Hematopoietic multipotent progenitor cell treated with erythropoietin and hydrocortisone succinate and interleukin-3 and kit ligand, for 8 days (in vitro differentiated cells): Measurements from ENCODE around the gene BAIAP3.

ENCODE experiments used
- DNase-seq: peaks from one replicate; pipeline ENCODE4 v3.0.0-alpha.2; 2015

BAIAP3 gene

DNA sequence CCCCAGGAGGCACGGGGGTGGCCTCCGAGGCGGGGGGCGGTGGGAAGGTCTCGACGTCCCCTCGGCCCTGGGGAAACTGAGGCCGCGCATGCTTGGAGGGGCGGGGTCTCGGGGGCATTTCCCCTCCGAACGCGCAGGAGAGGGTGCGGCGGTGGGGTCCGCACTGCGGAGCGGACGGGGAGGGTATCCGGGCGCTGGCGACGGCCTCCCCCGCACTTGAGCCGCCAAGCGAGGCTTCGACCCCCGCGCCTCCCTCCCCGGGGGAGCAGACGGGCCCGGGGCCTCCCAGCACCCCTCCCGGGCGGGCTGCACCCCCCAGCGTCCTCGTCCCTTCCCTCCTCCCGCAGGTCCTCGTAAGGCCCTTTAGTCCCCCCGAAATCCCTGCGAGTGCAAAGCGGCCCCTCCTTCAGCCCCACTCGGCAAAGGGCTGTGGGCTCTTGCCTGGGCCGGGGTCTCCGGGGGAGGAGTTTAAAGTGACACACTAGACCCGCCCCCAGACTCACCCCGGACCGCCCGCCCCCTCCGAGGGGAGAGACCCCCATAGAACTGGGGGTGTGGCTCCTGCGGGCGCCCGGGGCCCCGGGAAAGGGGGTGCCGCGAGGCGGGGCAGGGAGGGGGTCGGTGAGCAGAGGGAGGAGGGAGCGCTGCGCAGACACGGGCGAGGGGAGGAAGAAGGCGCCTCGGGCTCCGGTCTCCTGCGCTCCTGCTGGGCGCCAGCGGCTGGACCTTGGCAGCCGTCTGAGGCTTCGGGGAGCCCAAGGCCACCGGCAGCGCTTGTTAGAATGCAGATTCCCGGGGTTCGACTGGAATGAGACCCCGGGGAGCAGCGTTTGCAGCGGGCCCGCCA is 632 bp downstream of the BAIAP3 start:
- DNase-seq: no peak

DNA sequence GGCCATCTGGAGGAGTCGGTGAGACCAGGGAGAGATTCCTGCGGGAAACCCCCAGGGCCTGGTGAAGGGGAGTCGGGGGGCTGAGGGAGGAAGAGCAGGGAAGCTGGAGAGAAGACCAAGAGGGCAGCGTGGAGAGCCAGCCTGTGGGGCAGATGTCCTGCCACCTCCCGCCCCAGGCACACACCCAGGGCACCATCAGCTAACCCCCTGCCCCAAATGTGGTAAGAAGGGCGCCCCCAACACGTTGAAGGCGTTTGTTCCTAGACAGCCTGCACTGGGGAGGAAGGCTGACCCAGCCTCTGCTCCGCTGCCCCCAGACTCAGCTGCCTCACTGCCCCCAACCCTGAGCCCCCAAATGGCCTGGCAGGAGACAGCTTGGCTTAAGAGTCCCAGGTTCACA is 1.3 kb downstream of the BAIAP3 start:
- DNase-seq: no peak

DNA sequence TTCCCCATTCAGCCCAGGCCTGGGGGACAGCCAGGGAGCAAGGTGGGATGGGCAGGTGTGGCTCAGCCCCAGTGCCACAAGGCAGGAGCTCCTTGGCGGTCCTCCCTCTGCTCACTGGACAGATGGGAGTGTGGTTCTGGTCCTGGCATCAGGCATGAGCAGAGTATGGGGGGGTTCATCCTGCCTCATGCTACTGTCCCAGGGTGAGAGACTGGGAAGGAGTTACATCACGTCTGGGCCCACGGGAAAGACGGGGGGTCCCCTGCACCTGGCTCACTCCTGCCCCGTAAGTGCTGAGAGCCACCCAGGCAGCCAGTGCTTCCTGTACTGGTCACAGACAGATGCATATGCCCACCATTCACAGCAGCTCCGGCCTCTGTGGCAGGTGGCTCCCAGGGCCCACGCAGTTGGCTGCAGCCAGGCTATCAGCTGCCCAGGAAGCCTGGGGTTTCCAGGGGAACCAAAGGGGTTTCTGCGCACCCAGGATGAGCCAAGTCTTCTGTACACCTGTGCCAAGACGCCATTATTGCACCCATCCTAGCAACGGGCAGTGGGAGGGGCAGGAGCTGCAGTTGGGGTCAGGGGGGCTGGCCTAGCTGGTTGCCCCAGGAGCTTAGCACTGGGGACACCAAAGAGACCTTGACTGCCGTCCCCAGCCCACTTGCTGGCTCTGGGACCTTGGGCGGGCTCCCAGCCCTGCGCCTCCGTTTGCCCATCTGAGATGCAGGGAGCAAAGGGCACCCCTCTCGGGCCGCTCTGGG is 1.9 kb downstream of the BAIAP3 start:
- no peak for DNase-seq

DNA sequence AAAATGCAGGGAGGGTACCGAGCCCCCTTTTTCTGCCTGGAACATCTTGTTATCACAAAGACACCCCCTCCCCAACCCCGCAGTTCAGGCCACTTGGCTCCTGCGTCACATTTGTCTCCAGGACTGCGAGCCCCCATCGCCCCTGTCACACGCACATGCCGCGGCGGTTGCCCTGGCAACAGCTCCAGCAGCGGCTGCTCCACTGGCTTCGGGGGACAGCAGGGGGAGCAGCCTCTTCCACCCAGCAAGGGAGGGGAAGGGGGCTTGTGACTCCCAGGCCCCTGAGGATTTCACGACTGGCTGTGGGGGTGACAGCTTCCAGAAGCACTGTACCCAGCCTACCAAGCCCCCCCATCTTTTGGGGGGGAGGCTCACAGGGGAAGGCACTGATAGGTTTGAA is 2.6 kb downstream of the BAIAP3 start:
- no peak for DNase-seq

DNA sequence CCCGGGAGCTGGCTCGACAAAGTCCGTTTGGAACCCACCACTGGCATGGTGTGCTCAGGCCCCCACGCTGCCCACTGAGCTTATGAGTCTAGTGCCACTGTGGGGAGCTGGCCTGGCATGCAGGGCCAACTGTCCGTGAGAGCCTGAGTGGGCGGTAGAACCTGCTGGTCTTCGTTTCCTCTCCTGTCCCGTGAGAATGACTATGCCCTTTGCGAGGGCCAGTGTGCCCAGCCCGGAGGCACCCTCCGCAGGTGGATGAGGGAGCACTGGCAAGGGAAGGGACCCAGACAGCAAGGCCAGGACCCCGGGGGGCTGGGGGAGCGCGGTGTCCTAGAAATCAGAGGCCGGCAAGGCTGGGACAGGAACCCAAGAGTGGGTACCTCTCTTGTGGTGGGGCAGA is 3.2 kb downstream of the BAIAP3 start:
- DNase-seq: no peak

DNA sequence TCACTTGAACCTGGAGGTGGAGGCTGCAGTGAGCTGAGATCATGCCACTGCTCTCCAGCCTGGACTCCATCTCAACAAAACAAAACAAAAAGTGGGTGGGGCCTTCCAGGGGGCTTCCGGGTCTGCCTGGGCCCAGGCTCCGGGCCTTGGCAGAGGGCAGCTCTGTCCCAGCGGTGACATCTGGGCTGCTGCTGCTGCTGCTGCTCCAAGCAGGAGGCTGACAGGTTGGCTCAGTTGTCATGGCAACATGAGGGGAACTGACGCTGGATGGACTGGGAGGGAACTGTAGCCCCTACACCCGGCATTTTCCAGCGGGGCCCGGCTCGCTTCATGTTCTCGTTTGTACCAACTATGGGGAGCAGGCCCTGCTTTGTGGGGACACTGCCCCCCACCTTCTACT is 4.0 kb downstream of the BAIAP3 start:
- no peak for DNase-seq

DNA sequence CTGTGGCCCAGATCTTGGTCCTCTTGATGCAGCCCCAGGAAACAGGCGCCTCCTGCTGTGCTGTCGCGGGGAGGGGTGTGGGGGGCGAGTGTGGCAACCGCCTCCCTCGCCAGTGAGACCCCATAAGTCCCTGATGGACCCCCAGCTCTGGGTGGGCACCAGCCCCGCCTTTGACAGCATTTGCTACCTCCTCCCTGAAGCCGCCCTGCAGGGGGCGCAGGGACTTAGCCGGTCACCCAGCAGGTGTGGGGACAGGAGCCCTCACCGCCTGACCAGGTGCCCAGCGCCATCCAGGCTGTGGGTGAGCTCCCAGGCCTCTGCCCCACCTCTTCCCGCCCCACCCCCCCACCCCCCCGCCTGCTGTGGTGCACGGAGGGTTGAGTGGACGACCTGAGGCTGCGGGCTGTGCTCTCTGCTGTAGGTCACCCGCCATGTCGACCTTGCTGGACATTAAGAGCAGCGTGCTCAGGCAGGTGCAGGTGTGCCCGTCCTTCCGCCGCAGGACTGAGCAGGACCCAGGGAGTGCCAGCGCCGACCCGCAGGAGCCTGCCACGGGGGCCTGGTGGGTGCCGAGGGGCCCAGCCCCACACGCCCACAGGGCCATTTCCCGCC is 4.8 kb downstream of the BAIAP3 start:
- DNase-seq: peak; percentile 31

DNA sequence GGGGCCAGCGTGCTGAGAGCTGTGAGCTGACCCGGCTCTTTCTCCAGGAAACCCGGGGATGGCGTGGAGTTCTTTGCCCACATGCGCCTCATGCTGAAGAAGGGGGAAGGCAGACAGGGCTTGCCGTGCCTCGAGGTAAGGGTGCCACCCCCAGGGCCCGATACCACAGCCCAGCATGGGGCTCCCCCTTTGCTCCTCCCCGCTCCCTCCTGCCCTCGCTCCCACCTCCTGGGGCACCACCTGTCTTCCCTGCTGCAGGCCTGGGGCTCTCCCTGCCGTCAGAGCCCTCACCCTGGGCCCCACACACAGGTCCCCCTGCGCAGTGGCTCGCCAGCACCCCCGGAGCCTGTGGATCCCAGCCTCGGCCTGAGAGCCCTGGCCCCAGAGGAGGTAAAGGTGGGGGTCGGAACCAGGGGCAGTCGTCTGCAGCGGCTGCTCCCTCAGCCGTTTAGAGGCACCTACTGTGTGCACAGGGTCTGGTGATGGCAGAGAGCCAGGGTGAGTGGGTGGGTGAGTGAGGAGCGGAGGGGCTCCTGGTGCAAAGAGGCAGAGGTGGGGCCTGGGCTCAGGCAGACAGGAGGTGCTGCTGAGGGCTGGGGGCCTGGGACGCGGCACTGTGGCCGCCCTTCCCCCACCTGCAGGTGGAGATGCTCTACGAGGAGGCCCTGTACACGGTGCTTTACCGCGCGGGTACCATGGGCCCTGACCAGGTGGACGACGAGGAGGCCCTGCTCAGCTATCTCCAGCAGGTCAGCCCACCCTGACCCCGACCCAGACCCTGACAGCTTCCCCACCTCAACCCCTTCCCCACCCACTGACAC is 5.6 kb downstream of the BAIAP3 start:
- DNase-seq: no peak

DNA sequence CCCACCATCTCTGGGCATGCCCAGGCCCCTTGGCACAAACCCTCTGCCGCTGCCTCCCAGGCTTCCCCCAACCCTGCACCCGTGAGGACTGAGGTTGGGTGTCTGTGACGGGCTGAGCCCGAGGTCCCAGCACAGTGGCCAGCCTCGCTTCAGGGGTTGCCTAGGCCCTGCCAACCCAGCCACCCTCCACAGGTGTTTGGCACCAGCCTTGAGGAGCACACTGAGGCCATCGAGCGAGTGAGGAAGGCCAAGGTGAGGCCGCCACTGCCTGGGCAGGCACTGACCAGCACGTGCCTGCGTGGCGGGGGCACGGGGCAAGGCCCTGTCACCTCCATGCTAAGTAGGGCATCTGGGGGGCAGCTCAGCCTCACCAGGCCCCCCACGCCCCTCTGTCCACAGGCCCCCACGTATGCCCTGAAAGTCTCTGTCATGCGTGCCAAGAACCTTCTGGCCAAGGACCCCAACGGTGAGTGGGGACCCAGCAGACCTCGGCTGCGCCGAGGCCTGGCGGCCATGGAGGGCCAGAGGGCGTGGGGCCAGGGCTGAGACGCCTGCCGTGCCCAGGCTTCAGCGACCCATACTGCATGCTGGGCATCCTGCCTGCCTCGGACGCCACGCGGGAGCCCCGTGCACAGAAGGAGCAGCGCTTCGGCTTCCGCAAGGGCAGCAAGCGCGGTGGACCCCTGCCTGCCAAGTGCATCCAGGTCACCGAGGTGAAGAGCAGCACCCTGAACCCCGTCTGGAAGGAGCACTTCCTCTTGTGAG is 7.5 kb downstream of the BAIAP3 start:
- no peak for DNase-seq

DNA sequence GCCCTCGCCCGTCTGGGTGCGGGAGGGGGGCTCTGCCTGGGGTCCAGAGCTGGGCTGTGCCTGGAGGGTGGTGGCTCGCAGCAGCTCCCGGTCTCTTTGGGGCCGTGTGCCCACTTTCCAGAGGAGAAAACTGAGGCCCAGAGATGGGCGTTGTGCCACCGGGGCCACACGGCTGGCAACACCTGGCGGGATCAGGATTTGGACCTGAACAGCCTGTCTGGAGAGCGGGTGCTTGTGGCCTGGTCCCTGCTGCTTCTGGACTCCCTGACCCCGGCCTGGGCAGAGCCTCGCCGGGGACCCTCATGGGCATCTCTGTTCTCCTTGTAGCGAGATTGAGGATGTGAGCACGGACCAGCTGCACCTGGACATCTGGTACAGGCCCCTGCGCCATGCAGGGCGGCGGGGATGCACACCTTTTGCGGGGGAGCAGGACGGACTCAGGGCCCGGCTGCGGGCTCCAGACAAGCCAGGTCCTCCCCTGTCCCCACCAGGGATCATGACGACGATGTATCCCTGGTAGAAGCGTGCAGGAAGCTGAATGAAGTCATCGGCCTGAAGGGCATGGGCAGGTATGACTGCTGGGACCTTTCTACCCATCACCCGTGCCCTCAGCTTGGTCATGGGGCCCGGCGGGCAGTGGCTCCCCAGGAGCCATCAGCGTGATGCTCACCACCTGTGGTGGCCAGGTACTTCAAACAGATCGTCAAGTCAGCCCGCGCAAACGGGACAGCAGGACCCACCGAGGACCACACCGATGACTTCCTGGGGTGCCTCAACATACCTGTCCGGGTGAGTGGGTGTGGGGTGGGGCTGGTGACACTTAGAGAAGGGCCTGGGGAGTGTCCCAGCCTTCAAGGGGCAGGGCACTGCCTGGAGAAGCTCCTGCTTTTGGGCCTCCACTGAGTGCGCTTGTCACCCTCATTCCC is 8.3 kb downstream of the BAIAP3 start:
- DNase-seq: no peak

DNA sequence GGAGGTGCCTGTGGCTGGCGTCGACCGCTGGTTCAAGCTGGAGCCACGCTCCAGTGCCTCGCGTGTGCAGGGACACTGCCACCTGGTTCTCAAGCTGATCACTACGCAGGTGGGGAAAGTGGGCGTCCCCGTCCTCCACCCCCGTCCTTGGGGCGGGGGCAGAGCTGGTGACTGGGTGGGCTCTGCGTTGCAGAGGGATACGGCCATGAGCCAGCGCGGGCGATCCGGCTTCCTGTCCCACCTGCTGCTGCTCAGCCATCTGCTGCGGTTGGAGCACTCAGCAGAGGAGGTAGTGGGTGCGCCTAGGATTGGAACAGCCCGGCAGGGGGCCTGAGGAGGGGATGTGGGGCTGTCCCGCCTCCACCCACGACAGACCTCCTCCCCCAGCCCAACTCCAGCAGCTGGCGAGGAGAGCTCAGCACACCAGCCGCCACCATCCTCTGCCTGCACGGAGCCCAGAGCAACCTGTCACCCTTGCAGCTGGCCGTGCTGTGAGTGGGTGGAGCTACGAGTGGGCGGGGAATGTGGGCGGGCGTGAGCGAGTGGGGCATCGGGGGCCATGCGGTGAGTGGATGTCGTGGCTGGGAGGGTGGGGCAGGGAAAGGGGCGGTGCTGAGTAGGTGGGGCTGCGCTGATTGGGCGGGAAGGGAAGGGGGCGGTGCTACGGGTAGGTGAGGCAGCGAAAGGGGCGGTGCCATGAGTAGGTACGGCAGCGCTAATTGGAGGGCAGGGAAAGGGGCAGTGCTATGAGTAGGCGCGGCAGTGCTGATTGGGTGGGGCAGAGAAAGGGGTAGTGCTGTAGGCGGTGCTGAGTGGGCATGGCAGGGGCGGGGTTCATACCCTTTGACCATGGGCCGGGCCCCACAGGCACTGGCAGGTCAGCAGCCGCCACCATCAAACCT is 9.3 kb downstream of the BAIAP3 start:
- DNase-seq: peak; percentile 97

DNA sequence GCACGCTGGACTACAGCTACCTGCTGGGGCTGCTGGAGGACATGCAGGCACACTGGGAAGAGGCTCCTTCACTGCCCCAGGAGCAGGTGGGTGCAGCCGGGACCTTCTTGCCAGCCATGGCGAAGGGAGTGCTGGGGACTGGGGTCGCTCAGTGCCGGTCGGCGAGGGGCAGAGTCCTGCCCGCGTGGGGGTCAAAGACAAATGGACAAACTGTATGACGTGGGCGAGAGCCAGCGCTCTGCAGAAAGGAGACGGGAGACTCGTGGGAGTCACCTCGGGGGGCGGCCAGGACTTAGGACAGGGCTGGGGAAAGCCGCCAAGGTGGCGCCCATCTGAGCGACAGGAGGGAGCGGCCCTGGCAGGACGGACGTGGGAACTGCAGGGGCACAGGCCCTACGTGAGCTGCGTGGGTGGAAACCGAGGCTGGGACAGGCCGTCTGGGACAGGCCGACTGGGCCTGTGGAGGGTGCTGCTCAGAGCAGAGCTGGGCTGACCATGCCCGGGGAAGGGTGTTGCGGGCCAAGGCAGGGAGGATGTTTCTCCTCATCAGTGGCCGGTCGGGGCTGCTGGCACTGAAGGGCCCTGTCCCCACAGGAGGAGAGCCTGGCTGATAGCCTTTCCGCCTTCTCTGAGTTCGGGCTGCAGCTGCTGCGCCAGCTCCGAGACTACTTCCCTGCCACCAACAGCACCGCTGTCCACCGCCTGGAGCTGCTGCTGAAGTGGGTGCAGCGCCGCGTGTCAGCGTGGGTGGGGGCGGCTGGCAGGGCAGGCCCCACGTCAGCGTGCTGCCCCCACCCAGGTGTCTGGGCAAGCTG is 10.2 kb downstream of the BAIAP3 start:
- no peak for DNase-seq

DNA sequence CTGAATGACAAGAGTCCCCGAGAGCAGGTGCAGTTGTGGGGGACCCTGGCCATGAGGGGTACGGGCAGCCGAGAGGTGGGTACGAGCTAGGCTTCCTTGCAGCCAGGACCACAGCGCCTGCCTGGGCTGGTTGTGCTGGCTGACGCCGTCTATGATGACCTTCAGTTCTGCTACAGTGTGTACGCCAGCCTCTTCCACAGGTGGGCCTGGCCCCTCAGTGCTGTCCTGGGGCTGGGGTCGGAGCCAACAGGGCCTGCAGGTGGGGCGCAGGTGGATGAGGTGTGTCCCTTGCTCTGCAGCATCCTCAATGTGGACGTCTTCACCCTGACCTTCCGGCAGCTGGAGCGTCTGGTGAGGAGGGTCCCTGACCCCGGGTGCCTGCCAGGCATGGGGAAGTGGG is 11.1 kb downstream of the BAIAP3 start:
- no peak for DNase-seq

DNA sequence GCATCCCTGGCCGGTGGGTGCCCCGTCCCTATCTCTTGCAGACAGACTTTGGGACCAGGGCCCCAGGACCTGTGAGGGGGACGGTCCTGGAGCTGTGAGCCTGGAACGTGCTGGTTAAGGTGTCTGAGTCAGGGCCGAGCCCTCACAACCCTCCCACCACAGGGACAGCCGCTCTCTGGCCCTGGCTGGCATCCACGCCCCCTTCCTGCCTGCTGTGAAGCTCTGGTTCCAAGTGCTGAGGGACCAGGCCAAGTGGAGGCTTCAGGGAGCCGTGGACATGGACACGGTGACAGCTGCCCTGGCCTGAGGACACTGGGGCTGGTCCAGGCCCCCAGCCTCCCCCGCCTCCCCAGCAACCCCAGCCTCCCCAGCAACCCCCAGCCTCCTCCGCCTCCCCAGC is 11.6 kb downstream of the BAIAP3 start:
- DNase-seq: no peak

DNA sequence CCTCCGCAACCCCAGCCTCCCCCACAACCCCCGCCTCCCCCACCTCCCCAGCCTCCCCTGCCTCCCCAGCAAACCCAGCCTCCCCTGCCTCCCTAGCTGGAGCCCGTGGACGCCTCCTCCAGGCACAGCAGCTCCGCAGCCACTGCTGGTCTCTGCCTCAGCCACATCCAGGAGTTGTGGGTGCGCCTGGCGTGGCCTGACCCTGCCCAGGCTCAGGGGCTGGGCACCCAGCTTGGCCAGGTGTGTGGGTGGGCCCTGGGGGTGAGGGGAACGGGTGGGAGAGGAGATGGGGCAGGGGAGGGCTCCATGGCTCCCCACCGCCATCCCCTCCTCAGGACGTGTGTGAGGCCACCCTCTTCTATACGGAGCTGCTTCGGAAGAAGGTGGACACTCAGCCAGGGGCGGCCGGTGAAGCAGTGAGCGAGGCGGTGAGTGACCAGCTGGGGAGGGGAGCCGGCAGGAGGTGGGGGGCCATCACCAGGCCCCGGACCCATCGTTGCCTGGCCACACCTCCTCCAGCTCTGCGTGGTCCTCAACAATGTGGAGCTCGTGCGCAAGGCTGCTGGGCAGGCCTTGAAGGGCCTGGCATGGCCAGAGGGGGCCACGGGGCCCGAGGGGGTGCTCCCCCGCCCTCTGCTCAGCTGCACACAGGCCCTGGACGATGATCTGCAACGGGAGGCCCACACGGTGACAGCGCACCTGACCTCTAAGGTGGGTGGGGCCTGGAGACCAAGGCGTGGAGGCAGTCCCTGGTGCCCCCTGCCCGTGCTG is 12.4 kb downstream of the BAIAP3 start:
- no peak for DNase-seq

DNA sequence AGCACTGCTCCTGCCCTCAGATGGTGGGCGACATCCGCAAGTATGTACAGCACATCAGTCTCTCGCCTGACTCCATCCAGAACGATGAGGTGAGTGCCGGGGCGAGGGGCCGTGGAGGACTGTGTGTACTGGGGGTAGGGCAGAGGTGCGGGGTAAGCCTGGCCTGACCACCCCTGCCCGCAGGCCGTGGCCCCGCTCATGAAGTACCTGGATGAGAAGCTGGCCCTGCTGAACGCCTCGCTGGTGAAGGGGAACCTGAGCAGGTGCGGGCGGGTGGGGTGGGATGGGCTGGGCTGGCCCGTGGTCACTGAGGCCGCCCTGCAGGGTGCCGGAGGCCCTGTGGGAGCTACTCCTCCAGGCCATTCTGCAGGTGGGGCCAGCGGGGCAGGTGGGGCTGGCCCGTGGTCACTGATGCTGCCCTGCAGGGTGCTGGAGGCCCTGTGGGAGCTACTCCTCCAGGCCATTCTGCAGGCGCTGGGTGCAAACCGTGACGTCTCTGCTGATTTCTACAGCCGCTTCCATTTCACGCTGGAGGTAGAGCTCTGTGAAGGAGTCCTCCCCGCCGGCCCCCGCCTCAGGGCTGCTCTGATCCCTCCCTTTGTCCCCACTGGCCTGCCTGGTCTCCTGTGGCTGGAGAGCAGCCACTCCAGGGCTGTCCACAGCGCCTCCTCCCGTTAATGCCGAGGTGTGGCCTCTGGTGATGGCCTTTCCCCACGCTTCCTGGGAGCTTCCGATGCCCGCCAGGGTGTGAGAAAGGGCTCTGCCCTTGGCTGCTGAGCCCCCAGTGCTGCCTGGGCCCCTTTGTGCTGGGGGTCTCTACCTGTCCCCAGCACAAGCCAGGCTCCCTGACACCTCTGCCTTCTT is 13.2 kb downstream of the BAIAP3 start:
- DNase-seq: no peak

DNA sequence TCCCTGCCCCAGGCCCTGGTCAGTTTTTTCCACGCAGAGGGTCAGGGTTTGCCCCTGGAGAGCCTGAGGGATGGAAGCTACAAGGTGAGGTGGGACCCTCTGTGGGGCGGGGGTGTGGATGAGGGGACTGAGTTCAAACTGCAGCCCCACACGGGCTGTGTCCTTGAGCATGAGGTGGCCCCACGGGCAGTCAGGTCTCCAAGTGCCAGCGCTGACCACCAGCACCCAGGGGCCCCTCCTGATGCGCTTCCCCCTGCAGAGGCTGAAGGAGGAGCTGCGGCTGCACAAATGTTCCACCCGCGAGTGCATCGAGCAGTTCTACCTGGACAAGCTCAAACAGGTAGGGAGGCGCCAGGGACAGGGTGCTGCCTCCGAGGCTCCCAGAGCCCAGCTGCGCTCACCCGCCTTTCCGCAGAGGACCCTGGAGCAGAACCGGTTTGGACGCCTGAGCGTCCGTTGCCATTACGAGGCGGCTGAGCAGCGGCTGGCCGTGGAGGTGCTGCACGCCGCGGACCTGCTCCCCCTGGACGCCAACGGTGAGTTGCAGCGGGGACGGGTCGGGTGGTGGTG is 13.9 kb downstream of the BAIAP3 start:
- DNase-seq: no peak
